A549 (cell line): ENCODE measurements around the gene TFEB. TPM values are rescaled to one million over a fixed set of nuclear protein-coding genes. Genes with fewer than 3 reads are reported as not detected.

Experiments
- ATAC-seq, 2 experiments: fragments of 200-7000 bp in 1 of 2; fragments of >200 bp in 1 of 2; cut with Nextera tagmentation in 1 of 2; cut with Tn5 transposase in 1 of 2; 3 replicates each; pipeline versions ENCODE4 v1.8.0 to v1.9.1; 2018 to 2020; ENCODE audit warnings: mild to moderate bottlenecking in 1 of 2, moderate library complexity in 1 of 2
- CTCF ChIA-PET: fragments of 300-600 bp; sonication (Branson Sonifier 250); formaldehyde crosslinking; extraction: SDS; loops from one replicate; lab custom pipeline; 2021; ENCODE audit warnings: antibody characterized with exemption, inconsistent platforms; lab: Yijun Ruan, JAX
- POLR2A ChIA-PET: fragments of 350-600 bp; formaldehyde crosslinking; extraction: SDS; loops from one replicate; lab custom pipeline; 2021; ENCODE audit warnings: antibody characterized with exemption, inconsistent platforms; lab: Yijun Ruan, JAX
- DNase-seq, 2 experiments: peaks; one replicate each; pipeline versions ENCODE4 v3.0.0 to v3.0.0-alpha.2; 2011 to 2016; ENCODE audit warnings: low read depth in 1 of 2, low spot score in 1 of 2
- FAIRE-seq: peaks from 2 replicates; lab custom pipeline; 2011; peaks lifted over from hg19 to GRCh38; lab: Jason Lieb, UNC
- H3K27ac ChIP-seq, 2 experiments: fragments of >200 bp; sonication (Bioruptor Twin); formaldehyde crosslinking; 3 replicates each; pipeline ENCODE4 v1.5.1; 2016 to 2017
- H3K4me1 ChIP-seq: fragments of >200 bp; sonication (Bioruptor Twin); formaldehyde crosslinking; 3 replicates; pipeline ENCODE4 v1.6.1; 2016
- H3K4me2 ChIP-seq: fragments of >200 bp; sonication (Bioruptor Twin); formaldehyde crosslinking; 3 replicates; pipeline ENCODE4 v1.6.1; 2016
- H3K4me3 ChIP-seq: fragments of >200 bp; sonication (Bioruptor Twin); formaldehyde crosslinking; 3 replicates; pipeline ENCODE4 v1.5.1; 2016
- H3K9me3 ChIP-seq: fragments of >200 bp; sonication (Bioruptor Twin); formaldehyde crosslinking; 3 replicates; pipeline ENCODE4 v1.6.1; 2016
- BHLHE40 ChIP-seq: IDR thresholded peaks from 2 replicates; pipeline ENCODE4 v1.6.1; 2012; ENCODE audit warnings: low read depth, low read length, inconsistent platforms
- CBX2 ChIP-seq: fragments of 200-600 bp; sonication (generic); IDR thresholded peaks from 2 replicates; pipeline ENCODE4 v1.6.1; 2016; ENCODE audit warnings: low read depth, mild to moderate bottlenecking, borderline replicate concordance
- CEBPB ChIP-seq, 2 experiments: fragments of >200 bp in 1 of 2; sonication (Bioruptor Twin) in 1 of 2; formaldehyde crosslinking in 1 of 2; IDR thresholded peaks; 2 replicates each; pipeline ENCODE4 v1.6.1; 2012 to 2016
- CHD2 ChIP-seq: fragments of 150-350 bp; IDR thresholded peaks from 2 replicates; pipeline ENCODE4 v1.6.1; 2014; ENCODE audit warnings: low read length; ENCODE audit not compliant: partially characterized antibody
- CHD4 ChIP-seq: fragments of 200-600 bp; sonication (generic); IDR thresholded peaks from 2 replicates; pipeline ENCODE4 v1.6.1; 2016; ENCODE audit warnings: antibody characterized with exemption, mild to moderate bottlenecking, borderline replicate concordance
- EHF ChIP-seq: fragments of 250-450 bp; sonication (Bioruptor Pico); IDR thresholded peaks from 2 replicates; pipeline ENCODE4 v1.5.0; 2020; ENCODE audit warnings: mild to moderate bottlenecking
- EHMT2 ChIP-seq: fragments of 200-600 bp; sonication (generic); IDR thresholded peaks from 2 replicates; pipeline ENCODE4 v1.6.1; 2016; ENCODE audit warnings: antibody characterized with exemption, low read depth, mild to moderate bottlenecking, moderate library complexity
- ELK1 ChIP-seq: fragments of 150-350 bp; IDR thresholded peaks from 2 replicates; pipeline ENCODE4 v1.6.1; 2014; ENCODE audit warnings: low read depth, mild to moderate bottlenecking, low read length
- EP300 ChIP-seq, 2 experiments: fragments of >200 bp; sonication (Bioruptor Twin); formaldehyde crosslinking; IDR thresholded peaks; 2 replicates in 1 of 2; 3 replicates in 1 of 2; pipeline ENCODE4 v1.6.1; 2016 to 2017
- GATA3 ChIP-seq: IDR thresholded peaks from 2 replicates; pipeline ENCODE4 v1.6.1; 2012; ENCODE audit warnings: borderline replicate concordance
- HDAC2 ChIP-seq: fragments of 200-600 bp; sonication (generic); IDR thresholded peaks from 2 replicates; pipeline ENCODE4 v1.6.1; 2016
- HMGXB4 ChIP-seq: fragments of 250-450 bp; sonication (Bioruptor Pico); IDR thresholded peaks from 2 replicates; pipeline ENCODE4 v1.5.0; 2021; ENCODE audit warnings: mild to moderate bottlenecking, moderate library complexity, borderline replicate concordance
- HOXB5 ChIP-seq: fragments of 250-450 bp; sonication (Bioruptor Pico); IDR thresholded peaks from 2 replicates; pipeline ENCODE4 v1.5.0; 2020; ENCODE audit warnings: mild to moderate bottlenecking, moderate library complexity
- JUN ChIP-seq, 2 experiments: fragments of >200 bp; sonication (Bioruptor Twin); formaldehyde crosslinking; IDR thresholded peaks; 2 replicates in 1 of 2; 3 replicates in 1 of 2; pipeline ENCODE4 v1.6.1; 2016 to 2017
- KDM5A ChIP-seq: fragments of 200-600 bp; sonication (generic); IDR thresholded peaks from 2 replicates; pipeline ENCODE4 v1.6.1; 2016; ENCODE audit warnings: antibody characterized with exemption, mild to moderate bottlenecking
- MAFK ChIP-seq: fragments of 450-650 bp; IDR thresholded peaks from 2 replicates; pipeline ENCODE4 v1.6.1; 2014; ENCODE audit not compliant: partially characterized antibody
- MYC ChIP-seq: IDR thresholded peaks from 2 replicates; pipeline ENCODE4 v1.6.1; 2012; ENCODE audit warnings: mild to moderate bottlenecking, inconsistent platforms, low read length, improper control_type of control experiment, borderline replicate concordance
- NR3C1 ChIP-seq: fragments of >200 bp; sonication (Bioruptor Twin); formaldehyde crosslinking; IDR thresholded peaks from 3 replicates; pipeline ENCODE4 v1.6.1; 2017
- PBX3 ChIP-seq: IDR thresholded peaks from 2 replicates; pipeline ENCODE4 v1.6.1; 2012
- PHF8 ChIP-seq: fragments of 200-600 bp; sonication (generic); IDR thresholded peaks from 2 replicates; pipeline ENCODE4 v1.6.1; 2016; ENCODE audit warnings: low read depth, mild to moderate bottlenecking, antibody characterized with exemption, moderate library complexity, borderline replicate concordance
- POLR2A ChIP-seq: IDR thresholded peaks from 2 replicates; pipeline ENCODE4 v1.6.1; 2012; ENCODE audit warnings: mild to moderate bottlenecking, low read length
- RAD21 ChIP-seq, 2 experiments: fragments of >200 bp in 1 of 2; sonication (Bioruptor Twin) in 1 of 2; formaldehyde crosslinking in 1 of 2; IDR thresholded peaks in 1 of 2; conservative IDR thresholded peaks in 1 of 2; 2 replicates in 1 of 2; 3 replicates in 1 of 2; pipeline ENCODE4 v1.6.1; 2012 to 2018; ENCODE audit warnings: inconsistent platforms in 1 of 2
- RARB ChIP-seq: fragments of 250-450 bp; sonication (Bioruptor Pico); IDR thresholded peaks from 2 replicates; pipeline ENCODE4 v1.8.0; 2021; ENCODE audit warnings: mild to moderate bottlenecking, moderate library complexity
- REST ChIP-seq: fragments of 200-600 bp; sonication (generic); IDR thresholded peaks from 2 replicates; pipeline ENCODE4 v1.6.1; 2016; ENCODE audit warnings: antibody characterized with exemption, mild to moderate bottlenecking, moderate library complexity
- RNF2 ChIP-seq: fragments of 200-600 bp; sonication (generic); IDR thresholded peaks from 2 replicates; pipeline ENCODE4 v1.6.1; 2016; ENCODE audit warnings: low read depth, mild to moderate bottlenecking, antibody characterized with exemption, moderate library complexity, borderline replicate concordance
- SMC3 ChIP-seq: fragments of >200 bp; sonication (Bioruptor Twin); formaldehyde crosslinking; IDR thresholded peaks from 3 replicates; pipeline ENCODE4 v1.6.1; 2018; ENCODE audit warnings: inconsistent platforms
- TFCP2L1 ChIP-seq: fragments of 250-450 bp; sonication (Bioruptor Pico); IDR thresholded peaks from 2 replicates; pipeline ENCODE4 v1.5.0; 2021; ENCODE audit warnings: mild to moderate bottlenecking
- ZNF302 ChIP-seq: fragments of 250-450 bp; sonication (Bioruptor Pico); IDR thresholded peaks from 2 replicates; pipeline ENCODE4 v1.9.0; 2021; ENCODE audit warnings: inconsistent platforms, mild to moderate bottlenecking, moderate library complexity
- ZSCAN20 ChIP-seq: fragments of 250-450 bp; sonication (Bioruptor Pico); IDR thresholded peaks from 2 replicates; pipeline ENCODE4 v1.8.0; 2022; ENCODE audit warnings: mild to moderate bottlenecking, moderate library complexity
- WGBS: methylation state at CpG from one replicate; pipeline ENCODE4 v1.1.6; 2017; ENCODE audit errors: missing lambda C conversion rate; 5-methylcytosine and 5-hydroxymethylcytosine counted together
- polyA plus RNA-seq, 4 experiments: library from polyadenylated mRNA; depleted of rRNA in 3 of 4; stranded (reverse); fragments of >200 nt; fragmentation: RNase III in 1 of 4; extraction: RNeasy Plus Mini Kit Qiagen cat#74134 plus additional on column Dnase treatment in 1 of 4; gene quantifications; 2 replicates in 3 of 4; 3 replicates in 1 of 4; pipeline ENCODE4 v1.2.3, GENCODE V29; 2011 to 2017

Gene TFEB
- polyA plus RNA-seq, 2 of the 4 experiments (the other 2 are of a cell fraction): 3.1 to 6.1 TPM

GRCh38 chr6:41638935-41639808, 96.2 kb downstream of the TFEB start:
- ChIA-PET CTCF (interaction anchor here (1.0 kb wide), 1 partner anchor 271 kb away, joined by 4 read pairs; no protein-coding TSS in a partner anchor), POLR2A (no interaction called here)
- WGBS: 90% methylated on average over 35 of the region's 40 CpGs
- 0 out of 3 replicates have a peak, but pooled peaks cover 6% of the 10 kb centered on the region for H3K4me1 ChIP-seq
- no peak overlapping the region for H3K27ac ChIP-seq
- no peak overlapping the region for H3K4me3 ChIP-seq
- ATAC-seq (no peak), FAIRE-seq (no peak), DNase-seq (no peak)
- no peak overlapping the region for H3K4me2 ChIP-seq
- TF ChIP-seq KDM5A: no peak
- TF ChIP-seq MAFK: no peak
- no peak for TF ChIP-seq ELK1
- no peak for TF ChIP-seq TFCP2L1 (CRISPR knock-in tag)
- TF ChIP-seq EP300 (IDR thresholded peaks at IDR 0.05): no peak
- TF ChIP-seq RAD21 (conservative IDR thresholded peaks at IDR 0.05 in 1 of 2, IDR thresholded peaks at IDR 0.05 in 1 of 2): no peak
- no peak for TF ChIP-seq ZSCAN20 (CRISPR knock-in tag)
- TF ChIP-seq EHF (CRISPR knock-in tag): no peak
- TF ChIP-seq HOXB5 (CRISPR knock-in tag): no peak
- TF ChIP-seq CBX2: no peak
- TF ChIP-seq SMC3: no peak
- TF ChIP-seq PHF8: no peak
- no peak for TF ChIP-seq HDAC2
- TF ChIP-seq CHD4: no peak
- no peak for TF ChIP-seq RARB
- TF ChIP-seq JUN (IDR thresholded peaks at IDR 0.05): no peak
- TF ChIP-seq ZNF302: no peak
- TF ChIP-seq EHMT2: no peak
- TF ChIP-seq CEBPB (IDR thresholded peaks at IDR 0.05): no peak
- H3K9me3 ChIP-seq: no peaks in the 10 kb centered on the region

GRCh38 chr6:41638002-41638934, 97.1 kb downstream of the TFEB start, which contains the start of gene MDFI:
Gene MDFI, plus strand, starts transcription at chr6:41638468. Its CDS starts 282 bp downstream, at chr6:41638750.
- DNase-seq (no peak), FAIRE-seq (no peak), ATAC-seq (no peak)
- peak within 1 kb of the TSS in 1 of 2 experiments; percentile 87; a peak in 3 of 6 replicates for H3K27ac ChIP-seq
- ChIA-PET POLR2A (no interaction called here), CTCF (no interaction called here)
- 0 out of 3 replicates have a peak, but pooled peaks cover 6% of the 10 kb centered on the region for H3K4me1 ChIP-seq
- H3K4me2 ChIP-seq: peak within 1 kb of the TSS; percentile 92
- H3K9me3 ChIP-seq: no peaks in the 10 kb centered on the region
- 93% methylated on average over 58 of the region's 86 CpGs for WGBS
- H3K4me3 ChIP-seq: no peak within 1 kb of the TSS
- TF ChIP-seq CHD2 (no peak), JUN (IDR thresholded peaks at IDR 0.05) (no peak), EHF (CRISPR knock-in tag) (no peak), HMGXB4 (CRISPR knock-in tag) (no peak), POLR2A (no peak), PBX3 (no peak), NR3C1 (no peak), BHLHE40 (no peak), REST (no peak), RARB (no peak), RNF2 (no peak), GATA3 (no peak), MYC (no peak)
